Colonic mucosa (tissue), 4 donors: ENCODE measurements around the gene DAAM2. TPM values are rescaled to one million over a fixed set of nuclear protein-coding genes. Genes with fewer than 3 reads are reported as not detected.

Experiments
- DNase-seq: peaks from one replicate; pipeline ENCODE4 v3.0.0-alpha.2; 2020
- H3K27ac ChIP-seq: fragments of 200-600 bp; one replicate; pipeline ENCODE4 v1.8.0; 2021
- H3K27me3 ChIP-seq: fragments of 200-600 bp; one replicate; pipeline ENCODE4 v1.8.0; 2021
- H3K36me3 ChIP-seq: fragments of 200-600 bp; one replicate; pipeline ENCODE4 v1.8.0; 2021
- H3K4me1 ChIP-seq: fragments of 200-600 bp; one replicate; pipeline ENCODE4 v1.8.0; 2021; ENCODE audit warnings: mild to moderate bottlenecking
- H3K4me3 ChIP-seq: fragments of 200-600 bp; one replicate; pipeline ENCODE4 v1.8.0; 2021
- H3K9ac ChIP-seq, 2 donors: one replicate each; pipeline ENCODE4 v1.7.0; 2013; ENCODE audit warnings: control low read depth in 2 of 2, low read depth in 2 of 2, low read length in 2 of 2
- H3K9me3 ChIP-seq: fragments of 200-600 bp; one replicate; pipeline ENCODE4 v1.8.0; 2021
- CTCF ChIP-seq: fragments of 200-600 bp; IDR thresholded peaks from one replicate; pipeline ENCODE4 v1.8.0; 2022; ENCODE audit warnings: antibody characterized with exemption, mild to moderate bottlenecking
- intact Hi-C: fragments of 100-400 bp; cut with DNase I; formaldehyde crosslinking; loops from one replicate; pipeline ENCODE4 v1.14.1; 2022
- total RNA-seq, 2 donors: library from RNA; stranded (reverse); fragmentation: NEBNext Ultra II Directional in 1 of 2; extraction: Animal tissue kit (Norgen Biotek cat#: 25700) in 1 of 2; gene quantifications; one replicate each; pipeline ENCODE4 v1.2.1, GENCODE V29; 2021
- donor health status: healthy.
- donor health status: DM: no; HTN: no; CAD: no.
- donor health status: DM: no; HTN: no; CAD: no.

DAAM2 gene
- total RNA-seq, 2 donors from 2014 or later, result 3.6 to 6.9 TPM

GRCh38 chr6:39821742-39822532, 29.8 kb downstream of the DAAM2 start:
- no peaks in the 10 kb centered on the region for H3K36me3 ChIP-seq
- H3K4me1 ChIP-seq, result no peaks in the 10 kb centered on the region
- DNase-seq, result no peak
- no peaks in the 10 kb centered on the region for H3K9me3 ChIP-seq
- no peaks in the 10 kb centered on the region for H3K27me3 ChIP-seq
- H3K27ac ChIP-seq, result peak overlapping the region; percentile 55
- TF ChIP-seq CTCF, result no peak
- peak overlapping the region; percentile 19 to 56 for H3K9ac ChIP-seq
- H3K4me3 ChIP-seq, result no peak overlapping the region
- intact Hi-C loops, result no loop called here

- Histone ChIP-seq H3K27me3 (no peaks in the 10 kb centered on the region), H3K9ac (no peak overlapping the region), H3K4me1 (no peaks in the 10 kb centered on the region), H3K27ac (peak overlapping the region; percentile 55), H3K4me3 (no peak overlapping the region), H3K9me3 (no peaks in the 10 kb centered on the region), H3K36me3 (no peaks in the 10 kb centered on the region)
- TF ChIP-seq CTCF, result no peak
- intact Hi-C loops, result no loop called here
- DNase-seq, result peak; percentile 22
Observed at GRCh38 chr6:39822846-39823815, 31.0 kb downstream of the DAAM2 start.

- Histone ChIP-seq H3K9ac (no peak overlapping the region), H3K4me3 (no peak overlapping the region), H3K27ac (no peak overlapping the region), H3K9me3 (no peaks in the 10 kb centered on the region), H3K36me3 (no peaks in the 10 kb centered on the region), H3K4me1 (no peaks in the 10 kb centered on the region), H3K27me3 (no peaks in the 10 kb centered on the region)
- no peak for TF ChIP-seq CTCF
- intact Hi-C loops, result no loop called here
- DNase-seq, result no peak
Observed at GRCh38 chr6:39824030-39824926, 32.1 kb downstream of the DAAM2 start.

- Histone ChIP-seq H3K36me3 (no peaks in the 10 kb centered on the region), H3K4me1 (no peaks in the 10 kb centered on the region), H3K9me3 (no peaks in the 10 kb centered on the region), H3K9ac (no peak overlapping the region), H3K4me3 (no peak overlapping the region), H3K27ac (no peak overlapping the region), H3K27me3 (no peaks in the 10 kb centered on the region)
- intact Hi-C loops, result no loop called here
- TF ChIP-seq CTCF, result no peak
- DNase-seq, result no peak
Observed at GRCh38 chr6:39829331-39829730, 37.2 kb downstream of the DAAM2 start.

GRCh38 chr6:39830444-39830843, 38.3 kb downstream of the DAAM2 start:
- Histone ChIP-seq H3K27me3 (no peaks in the 10 kb centered on the region), H3K4me3 (no peak overlapping the region), H3K27ac (no peak overlapping the region), H3K4me1 (no peaks in the 10 kb centered on the region), H3K9me3 (no peaks in the 10 kb centered on the region), H3K36me3 (no peaks in the 10 kb centered on the region), H3K9ac (no peak overlapping the region)
- intact Hi-C loops, result no loop called here
- no peak for DNase-seq
- no peak for TF ChIP-seq CTCF
